HUES48 (cell line): ENCODE results near the gene TMEM30B.
A peak's percentile ranks its signal among the peaks of the same experiment; 100 is the strongest.

ENCODE experiments used
- H3K27ac ChIP-seq: one replicate; pipeline ENCODE4 v1.7.0; 2013; ENCODE audit warnings: low read depth, low read length, inconsistent platforms
- H3K27me3 ChIP-seq: 2 replicates; pipeline ENCODE4 v1.6.1; 2013; ENCODE audit warnings: mild to moderate bottlenecking, low read length; ENCODE audit not compliant: control insufficient read depth, insufficient read depth
- H3K36me3 ChIP-seq: 2 replicates; pipeline ENCODE4 v1.6.1; 2013; ENCODE audit warnings: low read length; ENCODE audit not compliant: control insufficient read depth, insufficient read depth
- H3K4me1 ChIP-seq: 2 replicates; pipeline ENCODE4 v1.6.1; 2013; ENCODE audit warnings: mild to moderate bottlenecking, low read length; ENCODE audit not compliant: control insufficient read depth, insufficient read depth
- H3K4me3 ChIP-seq: 2 replicates; pipeline ENCODE4 v1.5.1; 2013; ENCODE audit warnings: mild to moderate bottlenecking, low read depth, low read length
- H3K9ac ChIP-seq: 2 replicates; pipeline ENCODE4 v1.6.1; 2013; ENCODE audit warnings: mild to moderate bottlenecking, low read depth, low read length, moderate library complexity
- H3K9me3 ChIP-seq: 2 replicates; pipeline ENCODE4 v1.6.1; 2013; ENCODE audit warnings: low read length; ENCODE audit not compliant: control insufficient read depth, insufficient read depth

Gene TMEM30B

DNA sequence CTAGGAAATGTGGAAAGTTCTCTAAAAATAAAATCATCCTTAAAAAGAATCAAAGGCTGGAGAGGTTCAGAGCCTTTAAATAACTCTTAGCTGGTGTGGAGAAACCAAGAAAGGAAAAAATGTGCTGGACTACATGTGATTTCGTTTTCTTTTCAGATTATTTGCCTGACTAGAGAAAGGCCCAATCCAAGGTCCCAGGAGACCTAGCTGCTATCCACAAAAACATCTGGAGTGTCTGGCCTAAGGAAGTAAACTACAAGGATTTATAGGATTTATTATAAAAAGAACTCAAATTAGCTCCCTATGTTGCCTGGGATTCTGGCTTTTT lies 774 bp upstream of the TMEM30B start:
- no peak overlapping the region for H3K9ac ChIP-seq
- H3K36me3 ChIP-seq = no peaks in the 10 kb centered on the region
- no peaks in the 10 kb centered on the region for H3K9me3 ChIP-seq
- H3K4me3 ChIP-seq = peak overlapping the region; percentile 74; the same call in 1 of the 2 replicates
- H3K27ac ChIP-seq = no peak overlapping the region
- peaks cover 27% of the 10 kb centered on the region for H3K27me3 ChIP-seq
- H3K4me1 ChIP-seq = peaks cover 6% of the 10 kb centered on the region

DNA sequence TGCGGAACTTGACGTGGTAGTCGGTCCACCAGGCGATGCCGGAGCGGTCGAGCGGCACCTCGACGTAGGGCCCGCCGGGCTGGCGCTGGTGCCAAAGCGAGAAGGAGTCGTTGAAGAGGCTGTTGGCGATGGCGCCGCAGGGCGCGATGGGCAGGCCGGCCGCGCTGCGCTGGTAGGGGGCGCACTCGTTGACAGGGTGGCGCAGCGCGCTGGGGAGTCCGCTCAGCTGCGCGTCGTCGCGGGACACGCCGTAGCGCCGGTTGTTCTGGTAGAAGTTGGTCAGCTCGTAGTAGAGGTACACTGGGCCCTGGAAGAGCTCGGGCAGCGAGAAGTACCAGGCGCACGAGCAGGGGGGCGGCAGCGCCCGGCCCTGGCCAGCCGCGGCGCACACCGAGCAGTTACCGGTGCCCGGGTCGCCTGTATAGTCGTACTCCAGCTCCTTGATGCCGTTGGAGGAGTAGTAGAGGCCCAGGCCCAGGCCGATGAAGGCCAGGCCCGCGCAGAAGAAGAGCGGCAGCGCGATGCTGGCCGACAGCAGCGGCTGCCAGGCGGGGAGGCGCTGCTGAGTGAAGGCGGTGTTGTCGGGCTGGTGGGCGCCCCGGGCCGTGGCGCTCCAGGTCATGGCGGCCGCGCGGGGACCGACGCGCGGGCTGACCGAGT lies 482 bp downstream of the TMEM30B start:
- no peaks in the 10 kb centered on the region for H3K36me3 ChIP-seq
- H3K4me3 ChIP-seq = peak overlapping the region; percentile 74
- H3K27me3 ChIP-seq = peaks cover 27% of the 10 kb centered on the region
- no peaks in the 10 kb centered on the region for H3K9me3 ChIP-seq
- peaks cover 6% of the 10 kb centered on the region for H3K4me1 ChIP-seq
- no peak overlapping the region for H3K9ac ChIP-seq
- peak overlapping the region; percentile 17 for H3K27ac ChIP-seq

DNA sequence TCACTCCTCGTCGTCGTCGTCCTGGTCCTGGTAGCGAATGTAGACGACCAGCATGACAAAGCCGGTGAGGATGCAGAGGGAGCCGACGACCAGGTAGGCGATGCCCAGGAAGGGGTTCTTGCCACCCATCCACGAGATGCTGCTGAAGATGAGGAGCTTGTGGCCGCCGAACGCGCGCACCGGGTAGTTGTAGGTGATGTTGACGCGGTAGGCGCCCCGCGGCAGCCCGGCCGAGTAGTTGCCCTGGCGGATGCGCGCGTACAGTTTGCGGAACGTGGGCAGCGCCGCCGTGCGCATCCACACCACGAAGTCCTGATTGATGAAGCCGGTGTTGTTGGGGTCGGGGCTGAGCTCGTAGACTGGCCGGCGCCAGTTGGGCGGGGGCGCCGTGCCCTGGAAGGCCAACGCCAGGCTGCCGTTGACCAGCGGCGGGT lies 1.0 kb downstream of the TMEM30B start:
- H3K36me3 ChIP-seq = no peaks in the 10 kb centered on the region
- no peak overlapping the region for H3K9ac ChIP-seq
- H3K4me3 ChIP-seq = peak overlapping the region; percentile 74
- H3K9me3 ChIP-seq = no peaks in the 10 kb centered on the region
- peaks cover 6% of the 10 kb centered on the region for H3K4me1 ChIP-seq
- peaks cover 27% of the 10 kb centered on the region for H3K27me3 ChIP-seq
- no peak overlapping the region for H3K27ac ChIP-seq

DNA sequence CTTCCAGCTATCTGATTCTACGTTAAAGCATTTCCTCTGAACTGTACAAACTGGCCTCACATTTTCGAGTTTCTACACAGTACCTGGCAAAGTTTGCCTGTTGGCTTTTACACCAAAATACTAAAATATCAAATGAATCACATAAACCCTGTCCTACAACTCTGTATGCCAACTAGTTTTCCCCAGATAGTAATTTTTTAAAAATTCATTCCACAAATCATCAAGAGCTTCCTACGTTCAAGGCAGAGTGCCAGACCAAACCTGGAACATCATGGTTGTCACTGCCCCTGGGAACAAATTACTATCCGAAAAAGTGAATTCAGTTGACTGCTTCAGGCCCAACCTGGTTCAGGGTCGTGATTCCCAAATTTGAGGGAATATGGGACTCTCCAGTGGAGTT lies 2.1 kb downstream of the TMEM30B start:
- H3K36me3 ChIP-seq = no peaks in the 10 kb centered on the region
- H3K9ac ChIP-seq = no peak overlapping the region
- H3K9me3 ChIP-seq = no peaks in the 10 kb centered on the region
- peaks cover 6% of the 10 kb centered on the region for H3K4me1 ChIP-seq
- no peak overlapping the region for H3K4me3 ChIP-seq
- peaks cover 27% of the 10 kb centered on the region for H3K27me3 ChIP-seq
- H3K27ac ChIP-seq = no peak overlapping the region

DNA sequence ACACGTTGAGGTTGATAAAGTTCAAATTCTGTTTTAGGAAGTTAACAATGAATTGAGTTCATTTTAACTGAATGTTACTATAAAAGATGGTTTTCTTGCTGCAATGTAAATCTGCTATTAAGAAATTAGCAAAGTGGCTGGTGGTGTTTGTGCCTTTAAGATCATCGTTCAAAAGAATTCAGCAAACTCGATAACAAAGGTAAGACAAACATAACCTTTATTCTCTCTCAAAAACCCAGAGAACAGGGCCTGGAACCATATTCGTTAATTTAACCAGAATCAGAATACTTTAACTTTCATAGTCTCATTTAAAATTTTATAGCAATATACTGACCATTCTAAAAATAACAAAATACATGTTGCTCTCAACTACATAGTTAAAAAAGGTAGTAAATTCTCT lies 3.4 kb downstream of the TMEM30B start:
- Histone ChIP-seq H3K9ac (no peak overlapping the region), H3K9me3 (no peaks in the 10 kb centered on the region), H3K4me3 (no peak overlapping the region), H3K27me3 (peaks cover 27% of the 10 kb centered on the region), H3K27ac (no peak overlapping the region), H3K4me1 (peaks cover 6% of the 10 kb centered on the region), H3K36me3 (no peaks in the 10 kb centered on the region)

DNA sequence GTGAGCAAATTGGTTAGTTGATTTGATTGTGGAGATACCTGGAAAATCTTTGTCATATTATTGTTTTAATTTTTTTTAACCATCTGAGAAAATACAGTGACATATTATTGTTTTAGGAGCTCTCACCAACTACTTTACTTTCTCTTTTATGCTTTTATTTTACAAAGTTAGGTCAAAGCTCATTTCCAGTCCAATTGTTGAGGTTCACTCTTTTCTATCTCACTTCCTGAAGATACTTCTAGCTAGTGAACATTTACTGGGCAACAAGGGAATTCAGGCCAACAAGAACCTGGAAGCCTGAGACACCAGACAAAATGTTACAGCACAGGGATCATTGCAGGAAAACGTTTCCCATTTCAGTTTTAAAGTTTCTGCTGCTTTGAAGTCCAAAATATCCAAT lies 3.9 kb downstream of the TMEM30B start:
- Histone ChIP-seq H3K27ac (no peak overlapping the region), H3K27me3 (peaks cover 27% of the 10 kb centered on the region), H3K9me3 (no peaks in the 10 kb centered on the region), H3K4me3 (no peak overlapping the region), H3K36me3 (no peaks in the 10 kb centered on the region), H3K9ac (no peak overlapping the region), H3K4me1 (peaks cover 6% of the 10 kb centered on the region)

DNA sequence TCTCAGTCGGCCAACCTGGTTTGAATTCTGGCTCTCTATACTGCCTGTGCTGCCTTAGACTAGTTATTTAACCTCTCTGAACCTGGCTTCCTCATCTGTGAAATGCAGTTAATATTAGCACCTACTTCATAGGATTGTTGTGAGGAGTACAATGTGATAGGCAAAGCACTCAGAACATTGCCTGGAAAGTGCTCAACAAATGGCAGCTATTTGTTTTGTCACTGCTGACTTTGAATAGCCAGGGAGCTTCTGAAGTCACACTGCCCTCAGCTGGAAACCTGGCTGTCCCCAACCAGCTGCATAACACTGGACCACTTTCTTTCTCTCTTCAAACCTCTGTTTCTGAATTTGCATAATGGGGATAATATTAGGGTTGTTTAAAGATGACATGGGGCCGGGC lies 9.6 kb downstream of the TMEM30B start:
- Histone ChIP-seq H3K36me3 (no peaks in the 10 kb centered on the region), H3K4me1 (no peaks in the 10 kb centered on the region), H3K4me3 (no peak overlapping the region), H3K9me3 (no peaks in the 10 kb centered on the region), H3K27ac (no peak overlapping the region), H3K27me3 (peaks cover 10% of the 10 kb centered on the region; the same call in 1 of the 2 replicates), H3K9ac (no peak overlapping the region)

DNA sequence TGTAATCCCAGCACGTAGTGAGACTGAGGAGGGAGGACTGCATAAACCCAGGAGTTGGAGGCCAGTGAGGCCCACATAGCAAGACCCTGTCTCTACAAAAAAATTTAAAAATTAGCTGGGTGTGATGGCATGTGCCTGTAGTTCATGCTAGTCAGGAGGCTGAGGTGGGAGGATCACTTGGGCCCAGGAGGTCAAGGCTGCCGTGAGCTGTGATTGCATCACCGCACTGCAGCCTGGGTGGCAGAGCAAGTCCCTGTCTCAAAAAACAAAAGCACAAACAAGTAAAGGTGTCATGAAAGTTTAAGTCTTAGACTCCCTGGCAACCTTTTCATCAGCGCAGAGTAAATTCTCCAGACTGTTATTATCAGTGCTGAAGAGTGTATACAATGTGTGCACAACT lies 10.4 kb downstream of the TMEM30B start:
- peaks cover 10% of the 10 kb centered on the region; the same call in 1 of the 2 replicates for H3K27me3 ChIP-seq
- H3K27ac ChIP-seq = no peak overlapping the region
- no peaks in the 10 kb centered on the region for H3K4me1 ChIP-seq
- H3K4me3 ChIP-seq = no peak overlapping the region
- no peak overlapping the region for H3K9ac ChIP-seq
- no peaks in the 10 kb centered on the region for H3K36me3 ChIP-seq
- H3K9me3 ChIP-seq = no peaks in the 10 kb centered on the region

DNA sequence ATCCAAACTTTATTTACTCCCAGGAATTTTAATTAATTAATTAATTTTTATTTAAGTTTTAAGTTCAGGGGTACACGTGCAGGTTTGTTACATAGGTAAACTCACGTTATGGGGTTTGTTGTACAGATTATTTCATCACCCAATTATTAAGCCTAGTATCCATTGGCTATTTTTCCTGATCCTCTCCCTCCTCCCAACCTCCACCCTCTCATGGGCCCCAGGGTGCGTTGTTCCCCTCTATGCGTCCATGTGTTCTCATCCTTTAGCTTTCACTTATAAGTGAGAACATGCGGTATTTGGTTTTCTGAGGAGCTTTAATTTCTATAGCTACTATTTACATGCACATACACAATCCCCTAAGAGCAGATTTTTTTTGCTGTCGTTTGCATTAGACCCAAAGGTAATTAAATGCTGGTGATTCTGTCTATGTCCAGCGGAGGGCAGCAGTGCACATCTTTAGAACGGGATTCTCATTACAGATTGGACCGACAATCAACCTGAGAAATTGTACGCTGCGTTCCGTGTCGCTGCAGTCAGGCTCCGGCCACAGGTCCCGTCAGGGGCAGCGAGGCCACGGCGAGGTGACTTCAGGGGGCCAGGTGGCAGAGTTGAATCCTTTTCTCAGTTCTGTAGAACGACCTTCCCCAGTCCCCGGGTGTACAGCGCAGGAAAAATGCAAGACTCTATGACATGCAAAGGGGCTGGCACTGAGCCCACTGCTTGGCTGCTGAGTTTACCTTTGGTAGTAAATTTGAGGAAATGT lies 11.6 kb downstream of the TMEM30B start:
- H3K27ac ChIP-seq = no peak overlapping the region
- H3K27me3 ChIP-seq = peaks cover 10% of the 10 kb centered on the region; the same call in 1 of the 2 replicates
- H3K9ac ChIP-seq = no peak overlapping the region
- H3K36me3 ChIP-seq = no peaks in the 10 kb centered on the region
- H3K4me1 ChIP-seq = no peaks in the 10 kb centered on the region
- no peaks in the 10 kb centered on the region for H3K9me3 ChIP-seq
- peak overlapping the region; percentile 36 for H3K4me3 ChIP-seq

DNA sequence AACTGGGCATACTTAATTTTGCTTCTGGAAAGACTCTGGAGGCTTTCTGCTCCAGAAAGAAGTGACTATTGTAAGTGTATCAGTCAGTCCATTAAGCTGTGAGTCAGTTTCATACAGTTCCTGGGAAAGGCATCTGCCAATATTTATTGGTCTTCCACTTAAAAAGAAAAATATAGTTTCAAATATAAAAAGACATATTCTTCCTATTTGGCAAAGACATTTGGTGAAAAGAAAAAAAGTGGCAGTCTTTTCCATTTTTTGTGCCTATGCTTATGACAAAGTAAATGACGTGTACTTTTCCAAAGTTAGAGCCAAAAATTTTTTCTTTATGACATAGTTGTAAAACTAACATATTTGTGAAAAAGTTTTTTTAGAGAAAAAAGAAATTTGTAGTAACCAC lies 12.3 kb downstream of the TMEM30B start:
- no peak overlapping the region for H3K9ac ChIP-seq
- H3K27ac ChIP-seq = no peak overlapping the region
- no peak overlapping the region for H3K4me3 ChIP-seq
- H3K27me3 ChIP-seq = peaks cover 10% of the 10 kb centered on the region; the same call in 1 of the 2 replicates
- no peaks in the 10 kb centered on the region for H3K36me3 ChIP-seq
- H3K4me1 ChIP-seq = no peaks in the 10 kb centered on the region
- no peaks in the 10 kb centered on the region for H3K9me3 ChIP-seq
